Gastrocnemius medialis (tissue), 4 donors: ENCODE data around the gene LCE1B. TPM values are rescaled to one million over a fixed set of nuclear protein-coding genes. Genes with fewer than 3 reads are reported as not detected.

Experiments
- ATAC-seq, 2 donors: fragments of 150-250 bp; one replicate each; pipeline ENCODE4 v1.9.1; 2016
- DNase-seq, 2 donors: peaks; one replicate each; pipeline ENCODE4 v3.0.0-alpha.2; 2019
- H3K27ac ChIP-seq, 4 donors: fragments of 200-600 bp; sonication (generic); 1 replicate in 1 of 4; 2 replicates in 3 of 4; pipeline ENCODE4 v1.5.1; 2016 to 2018; ENCODE audit warnings: mild to moderate bottlenecking in 2 of 4, moderate library complexity in 1 of 4
- H3K27me3 ChIP-seq, 3 donors: fragments of 200-600 bp; sonication (generic) in 2 of 3; 1 replicate in 1 of 3; 2 replicates in 2 of 3; pipeline versions ENCODE4 v1.5.1 to v1.6.0; 2016 to 2019; ENCODE audit warnings: mild to moderate bottlenecking in 1 of 3, moderate library complexity in 1 of 3
- H3K36me3 ChIP-seq, 2 donors: fragments of 200-600 bp; sonication (generic) in 1 of 2; one replicate each; pipeline ENCODE4 v1.5.1; 2017 to 2018
- H3K4me1 ChIP-seq, 2 donors: fragments of 200-600 bp; sonication (generic) in 1 of 2; one replicate each; pipeline ENCODE4 v1.5.1; 2016 to 2017; ENCODE audit warnings: mild to moderate bottlenecking in 2 of 2
- H3K4me3 ChIP-seq, 4 donors: fragments of 200-600 bp; sonication (generic) in 3 of 4; 1 replicate in 1 of 4; 2 replicates in 3 of 4; pipeline ENCODE4 v1.5.1; 2016 to 2019; ENCODE audit warnings: mild to moderate bottlenecking in 2 of 4
- H3K9me3 ChIP-seq, 3 donors: fragments of 200-600 bp; sonication (generic) in 2 of 3; 1 replicate in 1 of 3; 2 replicates in 2 of 3; pipeline ENCODE4 v1.5.1; 2016 to 2019
- POLR2A ChIP-seq, 2 donors: fragments of 450-650 bp; IDR thresholded peaks; one replicate each; pipeline ENCODE4 v1.6.1; 2017; ENCODE audit warnings: antibody characterized with exemption in 2 of 2, mild to moderate bottlenecking in 2 of 2, moderate library complexity in 2 of 2
- in situ Hi-C, 4 donors: fragments of 200-750 bp; cut with MboI; loops; one replicate each; pipeline versions ENCODE4 v1.15.0 to v1.8.0; 2017; ENCODE audit warnings: low sequenced_read_pairs in 4 of 4
- intact Hi-C: fragments of 100-400 bp; cut with DNase I; formaldehyde crosslinking; loops from one replicate; pipeline ENCODE4 v1.15.1; 2023; ENCODE audit warnings: low total_unique reads
- total RNA-seq, 4 donors: library from RNA; depleted of rRNA; stranded (reverse); fragments of >200 nt; gene quantifications; one replicate each; pipeline versions ENCODE4 v1.1.0 to v1.2.3, GENCODE V29; 2016
- TF ChIP-seq, protein P1 (sequence below), 5 experiments: fragments of 450-650 bp in 3 of 5; fragments of 200-600 bp in 2 of 5; sonication (generic) in 2 of 5; IDR thresholded peaks in 4 of 5; conservative IDR thresholded peaks in 1 of 5; 1 replicate in 4 of 5; 2 replicates in 1 of 5; pipeline ENCODE4 v1.5.1; 2016 to 2019; ENCODE audit warnings: antibody characterized with exemption in 5 of 5, mild to moderate bottlenecking in 3 of 5, moderate library complexity in 3 of 5

Gene LCE1B
- total RNA-seq, 4 donors from 2014 or later, result not detected

DNA sequence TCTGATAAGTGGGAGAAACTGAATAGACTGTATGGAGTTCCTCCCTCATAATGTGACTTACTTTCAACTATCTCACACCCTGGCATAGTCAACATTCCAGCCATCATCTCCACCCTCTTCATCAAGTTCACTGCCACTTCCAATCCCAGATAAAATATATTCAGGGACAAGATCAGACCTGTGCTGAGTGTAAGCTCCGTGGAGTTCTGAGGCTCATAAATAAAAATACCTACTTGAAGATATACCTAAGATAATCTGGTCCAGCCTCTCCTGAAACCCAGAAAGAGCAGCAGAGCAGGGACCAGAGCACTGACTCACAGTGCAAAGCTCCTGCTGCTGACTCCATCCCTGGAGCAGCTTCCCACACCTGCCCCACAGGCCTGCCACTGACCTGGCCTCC, 46.3 kb downstream of the LCE1B start:
- intact Hi-C loops, result no loop called here
- H3K36me3 ChIP-seq, result no peaks in the 10 kb centered on the region
- TF ChIP-seq POLR2A (IDR thresholded peaks at IDR 0.05), result no peak
- TF ChIP-seq, protein P1, sequence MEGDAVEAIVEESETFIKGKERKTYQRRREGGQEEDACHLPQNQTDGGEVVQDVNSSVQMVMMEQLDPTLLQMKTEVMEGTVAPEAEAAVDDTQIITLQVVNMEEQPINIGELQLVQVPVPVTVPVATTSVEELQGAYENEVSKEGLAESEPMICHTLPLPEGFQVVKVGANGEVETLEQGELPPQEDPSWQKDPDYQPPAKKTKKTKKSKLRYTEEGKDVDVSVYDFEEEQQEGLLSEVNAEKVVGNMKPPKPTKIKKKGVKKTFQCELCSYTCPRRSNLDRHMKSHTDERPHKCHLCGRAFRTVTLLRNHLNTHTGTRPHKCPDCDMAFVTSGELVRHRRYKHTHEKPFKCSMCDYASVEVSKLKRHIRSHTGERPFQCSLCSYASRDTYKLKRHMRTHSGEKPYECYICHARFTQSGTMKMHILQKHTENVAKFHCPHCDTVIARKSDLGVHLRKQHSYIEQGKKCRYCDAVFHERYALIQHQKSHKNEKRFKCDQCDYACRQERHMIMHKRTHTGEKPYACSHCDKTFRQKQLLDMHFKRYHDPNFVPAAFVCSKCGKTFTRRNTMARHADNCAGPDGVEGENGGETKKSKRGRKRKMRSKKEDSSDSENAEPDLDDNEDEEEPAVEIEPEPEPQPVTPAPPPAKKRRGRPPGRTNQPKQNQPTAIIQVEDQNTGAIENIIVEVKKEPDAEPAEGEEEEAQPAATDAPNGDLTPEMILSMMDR (IDR thresholded peaks at IDR 0.05 in 4 of 5, conservative IDR thresholded peaks at IDR 0.05 in 1 of 5), result no peak

DNA sequence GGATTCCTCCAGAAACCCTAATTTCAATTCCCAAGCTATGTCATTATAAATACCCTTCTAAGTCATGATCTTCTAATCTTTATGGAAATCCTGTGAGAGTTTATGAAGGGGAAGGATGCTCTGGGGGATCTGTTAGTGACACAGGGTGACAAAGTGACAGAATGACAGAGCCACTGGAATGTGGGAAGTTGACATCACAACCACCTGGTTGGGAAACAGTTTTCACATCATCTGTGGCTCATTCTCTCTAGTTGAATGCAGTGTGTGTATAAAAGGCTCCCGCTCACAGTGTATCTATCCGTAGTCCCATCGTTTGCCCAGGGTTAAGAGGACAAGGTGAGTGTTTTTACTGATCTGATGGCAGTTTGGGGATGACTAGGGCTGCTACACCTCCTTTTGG, 47.9 kb downstream of the LCE1B start, which contains the start of gene LCE7A:
TSS of gene LCE7A (plus strand) at position 301 of the 400 bp plus-strand sequence. CDS start 702 bp downstream, outside the sequence.
- in situ Hi-C loops, result no loop called here
- no peaks in the 10 kb centered on the region for H3K27me3 ChIP-seq
- no peak for ATAC-seq
- H3K9me3 ChIP-seq, result no peaks in the 10 kb centered on the region
- H3K4me1 ChIP-seq, result no peaks in the 10 kb centered on the region
- DNase-seq, result no peak
- H3K4me3 ChIP-seq, result no peak within 1 kb of the TSS
- H3K27ac ChIP-seq, result no peak within 1 kb of the TSS
- no peaks in the 10 kb centered on the region for H3K36me3 ChIP-seq
- intact Hi-C loops, result no loop called here
- no peak for TF ChIP-seq POLR2A (IDR thresholded peaks at IDR 0.05)
- TF ChIP-seq, protein P1 (IDR thresholded peaks at IDR 0.05 in 4 of 5, conservative IDR thresholded peaks at IDR 0.05 in 1 of 5), result no peak

More for the DNA sequence above, 46.3 kb downstream of the LCE1B start:
- Histone ChIP-seq H3K27me3 (no peaks in the 10 kb centered on the region), H3K9me3 (no peaks in the 10 kb centered on the region), H3K4me3 (no peak overlapping the region), H3K27ac (no peak overlapping the region), H3K4me1 (no peaks in the 10 kb centered on the region)
- DNase-seq (no peak), ATAC-seq (no peak)
- in situ Hi-C loops, result no loop called here

DNA sequence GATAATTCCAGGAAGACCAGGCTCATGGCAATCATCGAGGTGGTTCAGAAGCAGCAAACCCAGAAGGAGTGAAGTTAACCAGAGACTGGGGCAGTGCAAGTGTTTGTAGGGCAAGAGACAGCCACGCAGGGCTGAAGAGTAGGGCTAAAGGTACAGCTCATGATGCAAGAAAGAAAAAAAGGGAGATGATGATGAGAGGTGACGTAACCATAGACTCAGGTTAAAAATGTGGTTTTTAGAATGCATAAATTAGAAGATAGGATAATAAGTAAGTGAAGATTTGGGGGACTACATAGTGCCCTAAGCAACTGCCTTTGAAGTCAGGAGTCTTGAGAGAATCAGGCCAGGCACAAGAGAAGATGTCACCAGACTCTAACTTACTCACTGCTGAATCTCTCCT, 48.4 kb downstream of the LCE1B start:
- no peaks in the 10 kb centered on the region for H3K36me3 ChIP-seq
- no peaks in the 10 kb centered on the region for H3K4me1 ChIP-seq
- no peaks in the 10 kb centered on the region for H3K27me3 ChIP-seq
- in situ Hi-C loops (no loop called here), intact Hi-C loops (no loop called here)
- no peak for ATAC-seq
- H3K9me3 ChIP-seq, result no peaks in the 10 kb centered on the region
- no peak for DNase-seq
- H3K27ac ChIP-seq, result no peak overlapping the region
- TF ChIP-seq POLR2A (IDR thresholded peaks at IDR 0.05), result no peak
- TF ChIP-seq, protein P1 (IDR thresholded peaks at IDR 0.05 in 4 of 5, conservative IDR thresholded peaks at IDR 0.05 in 1 of 5), result no peak
- no peak overlapping the region for H3K4me3 ChIP-seq

DNA sequence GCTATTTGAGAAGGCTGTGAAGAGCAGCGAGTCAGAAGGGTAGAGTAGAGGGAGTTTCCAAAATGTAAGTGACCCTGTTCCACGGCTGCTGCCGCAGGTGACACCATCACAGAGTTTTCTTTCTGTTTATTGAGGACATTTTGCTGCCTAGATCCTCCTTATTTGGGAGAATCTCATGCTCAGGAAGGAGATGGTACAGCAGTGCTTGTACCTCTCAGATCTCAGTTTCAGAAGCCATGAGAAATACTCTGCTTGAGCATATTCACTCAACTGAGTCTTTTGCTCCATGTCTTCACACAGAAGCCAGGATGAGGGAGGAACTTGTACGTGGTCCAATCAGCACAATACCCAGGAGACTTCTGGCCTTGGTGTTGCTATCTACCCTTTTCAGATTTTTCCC, 49.6 kb downstream of the LCE1B start:
- Histone ChIP-seq H3K36me3 (no peaks in the 10 kb centered on the region), H3K27me3 (no peaks in the 10 kb centered on the region), H3K4me1 (no peaks in the 10 kb centered on the region), H3K4me3 (no peak overlapping the region), H3K27ac (no peak overlapping the region), H3K9me3 (no peaks in the 10 kb centered on the region)
- intact Hi-C loops (no loop called here), in situ Hi-C loops (no loop called here)
- ATAC-seq (no peak), DNase-seq (no peak)
- TF ChIP-seq POLR2A (IDR thresholded peaks at IDR 0.05), result no peak
- TF ChIP-seq, protein P1 (IDR thresholded peaks at IDR 0.05 in 4 of 5, conservative IDR thresholded peaks at IDR 0.05 in 1 of 5), result no peak

Other genes starting within 250 kb of the LCE1B start
- gene LCE3E, start 245.2 kb upstream of the LCE1B start, total RNA-seq, result not detected
- not detected for gene LCE3D, start 231.5 kb upstream of the LCE1B start, total RNA-seq
- gene LCE3C, start 211.7 kb upstream of the LCE1B start, total RNA-seq, result not detected
- gene LCE3B, start 198.2 kb upstream of the LCE1B start, total RNA-seq, result not detected
- not detected for gene LCE3A, start 188.9 kb upstream of the LCE1B start, total RNA-seq
- gene LCE2D, start 148.6 kb upstream of the LCE1B start, total RNA-seq, result not detected
- gene LCE2C, start 136.7 kb upstream of the LCE1B start, total RNA-seq, result not detected
- not detected for gene LCE2B, start 125.8 kb upstream of the LCE1B start, total RNA-seq
- not detected for gene LCE2A, start 113.6 kb upstream of the LCE1B start, total RNA-seq
- gene LCE4A, start 103.8 kb upstream of the LCE1B start, total RNA-seq, result not detected
- gene KPRP, start 53.9 kb upstream of the LCE1B start, total RNA-seq, result not detected
- not detected for gene LCE1F, start 36.8 kb upstream of the LCE1B start, total RNA-seq
- not detected for gene LCE1E, start 25.7 kb upstream of the LCE1B start, total RNA-seq
- not detected for gene LCE1D, start 15.2 kb upstream of the LCE1B start, total RNA-seq
- gene LCE1C, start 5.3 kb upstream of the LCE1B start, total RNA-seq, result not detected
- not detected for gene LCE1A, start 15.5 kb downstream of the LCE1B start, total RNA-seq
- gene LCE6A, start 30.9 kb downstream of the LCE1B start, total RNA-seq, result not detected
- not detected for gene LCE7A, start 48.0 kb downstream of the LCE1B start, total RNA-seq
- not detected for gene SMCP, start 66.4 kb downstream of the LCE1B start, total RNA-seq
- not detected for gene IVL, start 96.6 kb downstream of the LCE1B start, total RNA-seq
- gene SPRR5, start 135.2 kb downstream of the LCE1B start, total RNA-seq, result not detected
- gene SPRR4, start 158.7 kb downstream of the LCE1B start, total RNA-seq, result not detected
- not detected for gene SPRR1A, start 172.1 kb downstream of the LCE1B start, total RNA-seq
- not detected for gene SPRR3, start 189.8 kb downstream of the LCE1B start, total RNA-seq
- not detected for gene SPRR1B, start 219.2 kb downstream of the LCE1B start, total RNA-seq
- not detected for gene SPRR2D, start 229.1 kb downstream of the LCE1B start, total RNA-seq
- not detected for gene SPRR2A, start 245.5 kb downstream of the LCE1B start, total RNA-seq